ENCODE data around the gene RSPH10B2. TPM values are rescaled to one million over a fixed set of nuclear protein-coding genes. Genes with fewer than 3 reads are reported as not detected.
"Not testable (repeated sequence)": the region's sequence is repeated elsewhere in the genome, so short reads cannot be mapped to it uniquely, and the experiment has no call there.

The RSPH10B2 gene
- total RNA-seq, 1 experiment from 2014 or later = 0.06 TPM

DNA sequence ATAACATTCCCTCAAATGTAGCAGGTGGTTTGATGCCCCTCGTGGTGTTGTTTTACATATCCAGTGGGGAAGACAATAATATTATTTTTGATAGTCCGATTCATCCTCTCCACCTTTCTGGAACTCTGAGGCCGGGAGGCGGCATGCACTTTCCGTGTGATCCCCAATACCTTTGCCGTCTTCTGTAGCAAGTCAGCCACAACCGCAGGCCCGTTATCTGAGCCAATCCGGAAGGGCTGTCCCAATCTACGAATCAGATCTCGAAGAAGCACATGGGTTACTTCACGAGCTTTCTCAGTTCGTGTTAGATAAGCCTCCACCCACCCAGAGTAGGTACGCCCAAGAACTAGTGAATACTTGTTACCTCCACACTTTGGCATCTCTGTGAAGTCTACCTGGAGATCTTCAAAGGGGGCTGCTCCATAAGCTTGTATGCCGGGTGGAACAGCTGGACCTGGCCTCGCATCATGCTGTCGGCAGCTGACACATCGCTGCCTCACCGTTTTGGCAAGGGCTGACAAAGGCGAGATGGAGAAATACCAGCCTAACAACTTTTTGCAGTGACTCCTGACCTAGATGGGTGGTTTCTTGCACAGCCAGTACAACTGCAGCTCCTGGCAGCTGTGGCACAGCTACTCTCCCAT, 88.5 kb downstream of the RSPH10B2 start:
- not testable (repeated sequence) for DNase-seq (ENCODE audit: low spot score)

DNA sequence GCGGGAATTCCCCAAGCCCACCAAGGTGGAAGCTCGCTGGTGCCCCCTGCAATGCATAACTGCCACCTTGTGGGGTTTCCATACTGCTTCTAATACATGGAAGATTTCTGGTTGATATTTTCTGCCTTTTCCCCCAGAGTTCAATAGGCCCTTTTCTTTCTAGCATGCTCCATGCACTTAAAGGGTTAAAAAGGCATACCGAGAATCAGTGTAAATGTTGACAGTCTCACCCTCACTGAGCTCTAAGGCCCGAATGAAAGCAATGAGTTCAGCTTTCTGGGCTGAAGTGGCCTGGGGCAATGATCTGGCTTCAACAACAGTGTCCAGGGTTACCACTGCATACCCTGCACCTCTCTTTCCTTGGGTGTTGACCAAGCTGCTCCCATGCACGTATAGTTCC, 89.2 kb downstream of the RSPH10B2 start:
- DNase-seq (ENCODE audit: low spot score) = not testable (repeated sequence)

DNA sequence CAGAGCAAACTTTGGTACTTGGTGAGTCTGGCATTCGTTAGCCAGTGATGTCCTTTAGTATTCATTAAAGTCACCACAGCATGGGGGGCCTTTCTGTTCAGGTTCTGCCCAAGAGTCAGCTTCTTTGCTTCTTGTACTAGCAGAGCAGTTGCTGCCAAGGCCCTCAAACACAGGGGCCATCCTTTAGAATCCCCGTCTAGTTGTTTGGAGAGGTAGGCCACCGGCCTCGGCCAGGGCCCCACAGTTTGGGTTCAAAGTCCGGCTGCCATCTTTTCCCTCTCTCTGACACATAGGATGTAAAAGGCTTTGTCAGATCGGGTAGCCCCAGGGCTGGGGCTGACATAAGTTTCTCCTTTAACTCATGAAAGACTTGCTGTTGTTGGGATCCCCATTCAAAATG, 89.8 kb downstream of the RSPH10B2 start:
- not testable (repeated sequence) for DNase-seq (ENCODE audit: low spot score)

DNA sequence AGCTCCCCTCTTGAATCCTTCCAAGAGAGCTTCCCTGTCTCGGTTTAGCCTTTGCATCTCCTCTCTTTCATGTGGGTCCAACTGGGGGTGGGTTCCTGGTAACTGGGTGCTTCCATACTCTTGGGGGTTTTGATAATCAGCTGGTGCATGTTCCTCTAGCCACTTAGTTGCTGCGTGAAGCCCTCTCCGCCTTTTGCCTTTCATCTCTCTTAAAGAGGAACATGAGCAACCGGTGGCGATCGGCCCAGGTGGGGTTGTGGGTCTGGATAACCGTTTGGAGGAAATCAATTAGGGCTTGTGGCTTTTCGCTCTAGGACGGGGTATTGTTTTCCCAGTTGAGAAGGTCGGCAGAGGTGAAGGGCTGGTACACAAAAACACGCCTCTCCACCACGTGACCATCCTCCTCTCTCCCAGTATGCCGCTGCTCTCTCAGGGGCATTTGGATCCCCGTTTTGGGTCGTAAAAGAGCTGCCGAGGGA, 92.1 kb downstream of the RSPH10B2 start:
- DNase-seq (ENCODE audit: low spot score) = not testable (repeated sequence)

DNA sequence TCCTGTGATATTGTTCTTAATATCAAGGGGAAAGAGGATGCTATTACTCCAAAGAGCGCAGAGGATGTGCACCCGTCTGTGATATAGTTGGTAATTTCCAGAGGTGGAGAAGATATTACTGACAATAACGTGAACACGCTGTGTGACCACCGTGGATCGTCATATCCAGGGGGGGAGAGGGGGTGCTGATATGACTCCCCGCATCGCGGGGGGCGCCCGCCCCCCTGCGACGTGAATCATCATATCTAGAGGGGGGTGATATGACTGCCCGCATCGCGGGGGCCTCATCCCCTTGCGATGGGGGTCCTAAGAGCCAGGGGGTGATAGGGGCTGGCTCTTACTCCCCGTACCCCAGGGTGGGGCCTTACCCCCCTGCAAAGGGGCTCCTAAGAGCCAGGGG, 93.8 kb downstream of the RSPH10B2 start:
- DNase-seq (ENCODE audit: low spot score) = not testable (repeated sequence)

Other genes with a start within 250 kb of the RSPH10B2 start
- not detected in 2 replicates for gene GRID2IP, start 202.6 kb upstream of the RSPH10B2 start, total RNA-seq (2014; rRNA removed; shearing (Covaris generic))
- gene ZDHHC4, start 176.6 kb upstream of the RSPH10B2 start, total RNA-seq (2014; rRNA removed; shearing (Covaris generic)) = 160 and 170 TPM in 2 replicates
- gene INTS15, start 164.1 kb upstream of the RSPH10B2 start, total RNA-seq (2014; rRNA removed; shearing (Covaris generic)) = 38.6 and 44.2 TPM in 2 replicates
- 2.8 and 3.7 TPM in 2 replicates for gene ZNF853, start 138.5 kb upstream of the RSPH10B2 start, total RNA-seq (2014; rRNA removed; shearing (Covaris generic))
- gene ZNF316, start 116.8 kb upstream of the RSPH10B2 start, total RNA-seq (2014; rRNA removed; shearing (Covaris generic)) = 5.1 and 7.9 TPM in 2 replicates
- gene ZNF12, start 47.2 kb upstream of the RSPH10B2 start, total RNA-seq (2014; rRNA removed; shearing (Covaris generic)) = 17.5 and 27.3 TPM in 2 replicates
- gene CCZ1B, start 72.2 kb downstream of the RSPH10B2 start, total RNA-seq (2014; rRNA removed; shearing (Covaris generic)) = 59.5 and 77.7 TPM in 2 replicates

Data from H4 (cell line).